Heart left ventricle (tissue), 16 donors: ENCODE data around the gene DUSP10. TPM values are rescaled to one million over a fixed set of nuclear protein-coding genes. Genes with fewer than 3 reads are reported as not detected.

Source experiments
- ATAC-seq, 4 donors: fragments of 200-7000 bp; cut with Tn5 transposase; one replicate each; pipeline ENCODE4 v1.9.1; 2020 to 2022; ENCODE audit warnings: moderate library complexity in 4 of 4, mild to moderate bottlenecking in 3 of 4, moderate number of reproducible peaks in 1 of 4
- DNase-seq, 5 donors: peaks; one replicate each; pipeline ENCODE4 v3.0.0-alpha.2; 2020
- H3K27ac ChIP-seq, 12 donors: fragments of 200-600 bp; sonication (generic) in 4 of 12; one replicate each; pipeline versions ENCODE4 v1.5.0 to v1.8.0; 2016 to 2022; ENCODE audit warnings: mild to moderate bottlenecking in 2 of 12
- H3K27me3 ChIP-seq, 9 donors: fragments of 200-600 bp; sonication (generic) in 2 of 9; one replicate each; pipeline versions ENCODE4 v1.5.1 to v1.8.0; 2016 to 2022; ENCODE audit warnings: mild to moderate bottlenecking in 3 of 9
- H3K36me3 ChIP-seq, 9 donors: fragments of 200-600 bp; sonication (generic) in 2 of 9; one replicate each; pipeline versions ENCODE4 v1.5.0 to v1.8.0; 2018 to 2022; ENCODE audit warnings: mild to moderate bottlenecking in 2 of 9
- H3K4me1 ChIP-seq, 12 donors: fragments of 200-600 bp; sonication (generic) in 4 of 12; one replicate each; pipeline versions ENCODE4 v1.5.0 to v1.8.0; 2016 to 2022; ENCODE audit warnings: mild to moderate bottlenecking in 3 of 12
- H3K4me3 ChIP-seq, 12 donors: fragments of 200-600 bp; sonication (generic) in 4 of 12; one replicate each; pipeline versions ENCODE4 v1.5.0 to v1.8.0; 2017 to 2022; ENCODE audit warnings: mild to moderate bottlenecking in 9 of 12, moderate library complexity in 4 of 12
- H3K9me3 ChIP-seq, 12 donors: fragments of 200-600 bp; sonication (generic) in 4 of 12; one replicate each; pipeline versions ENCODE4 v1.5.0 to v1.8.0; 2016 to 2022; ENCODE audit warnings: mild to moderate bottlenecking in 1 of 12
- CTCF ChIP-seq, 12 donors: fragments of 200-600 bp; sonication (generic) in 4 of 12; IDR thresholded peaks; one replicate each; pipeline versions ENCODE4 v1.5.0 to v1.8.0; 2018 to 2022; ENCODE audit warnings: antibody characterized with exemption in 12 of 12, mild to moderate bottlenecking in 5 of 12
- POLR2A ChIP-seq, 2 donors: fragments of 450-650 bp; IDR thresholded peaks; one replicate each; pipeline ENCODE4 v1.6.1; 2017; ENCODE audit warnings: antibody characterized with exemption in 2 of 2, mild to moderate bottlenecking in 2 of 2, moderate library complexity in 2 of 2
- WGBS, 4 donors: extraction: QIAGEN DNeasy Blood & Tissue Kit in 2 of 4; methylation state at CpG; one replicate each; pipeline versions ENCODE4 v1.1.5 to v1.1.7; 2013 to 2018; 5-methylcytosine and 5-hydroxymethylcytosine counted together
- intact Hi-C, 10 donors: fragments of 100-400 bp; cut with DNase I; formaldehyde crosslinking; loops; one replicate each; pipeline versions ENCODE4 v1.11.1 to v1.14.2; 2022
- polyA plus RNA-seq, 2 donors: library from polyadenylated mRNA; stranded (reverse); fragments of 200-250 nt; gene quantifications; one replicate each; pipeline ENCODE4 v1.2.3, GENCODE V29; 2013
- total RNA-seq, 9 donors: library from RNA; depleted of rRNA in 2 of 9; stranded (reverse); fragments of >200 nt in 2 of 9; fragmentation: NEBNext Ultra II Directional in 3 of 9; extraction: Animal tissue kit (Norgen Biotek cat#: 25700) in 3 of 9; gene quantifications; one replicate each; pipeline versions ENCODE4 v1.1.0 to v1.2.4, GENCODE V29; 2016 to 2023
- donor health status: ischemic (EF 13 %, LVEDD 7.1; RV severe dilation, severe dysfunction).
- donor health status: healthy with polysubstance abuse.
- donor health status: DM: no; HTN: yes; CAD: no.
- donor health status: DM: no; HTN: no; CAD: no.
- donor health status: ischemic (EF 25% LVEDD 6.9; RV normal size, moderate dysfunction).
- donor health status: ischemic (EF 25% LVEDD 5.7; RV mildly dilated, moderate dysfunction).
- donor health status: healthy.
- donor health status: DM: yes; HTN: yes; CAD: no.
- donor health status: ischemic (EF 35%, LVEDD 5.7; RV mildly dilated, moderate dysfunction).
- donor health status: nonischemic (EF 11% LVEDD 7.7; RV severe dilation, severe dysfunction).
- donor health status: DM: yes; HTN: yes; CAD: no.
- donor health status: PGD.
- donor health status: ischemic (EF 29% LVEDD 5.4; RV normal size, mild dysfunction).
- donor health status: nonischemic (EF 23%, LVEDD 6.1; RV moderate dilation, normal function).

The DUSP10 gene
- total and polyA plus RNA-seq, 11 donors: 2.2 to 7.1 (median 3.9) TPM

GRCh38 chr1:221742555-221743415 lies 896 bp upstream of the DUSP10 start:
- ATAC-seq (peak; percentile 30 to 88 (median 76)), DNase-seq (peak; percentile 88 to 96 (median 93))
- TF ChIP-seq CTCF (IDR thresholded peaks at IDR 0.05) (peak in 11 of 12 donors; percentile 7 to 61 (median 37)), POLR2A (IDR thresholded peaks at IDR 0.05) (no peak)
- H3K27me3 ChIP-seq: no peaks in the 10 kb centered on the region
- H3K9me3 ChIP-seq: no peaks in the 10 kb centered on the region
- H3K4me3 ChIP-seq: peak overlapping the region; percentile 25 to 90 (median 76)
- intact Hi-C loops: loop anchor here in 9 of 10 donors (2.0 to 10.0 kb wide), 14 partner anchors 102 to 870 kb away; no protein-coding TSS in a partner anchor
- peaks cover 0 to 29% (median 9%) of the 10 kb centered on the region in 12 donors for H3K4me1 ChIP-seq
- H3K27ac ChIP-seq: peak overlapping the region; percentile 95 to 100 (median 98)
- 0 to 1% (median 1%) methylated on average over 35 to 98 of the region's 98 CpGs for WGBS, 4 donors
- peaks cover 0 to 15% (median 0%) of the 10 kb centered on the region in 9 donors for H3K36me3 ChIP-seq

- Histone ChIP-seq H3K36me3 (peaks cover 0 to 22% (median 0%) of the 10 kb centered on the region in 9 donors), H3K4me1 (peaks cover 0 to 44% (median 11%) of the 10 kb centered on the region in 12 donors), H3K4me3 (peak overlapping the region; percentile 49 to 90 (median 76)), H3K27ac (peak overlapping the region in 10 of 12 donors; percentile 2 to 100 (median 98)), H3K27me3 (no peaks in the 10 kb centered on the region), H3K9me3 (no peaks in the 10 kb centered on the region)
- WGBS, 4 donors: 1 to 2% (median 1%) methylated on average over 34 to 36 of the region's 36 CpGs
- intact Hi-C loops: loop anchor here in 8 of 10 donors (5.0 to 10.0 kb wide), 13 partner anchors 104 to 869 kb away; no protein-coding TSS in a partner anchor
- no peak for TF ChIP-seq POLR2A (IDR thresholded peaks at IDR 0.05)
- TF ChIP-seq CTCF (IDR thresholded peaks at IDR 0.05): no peak
- ATAC-seq: peak in 2 of 4 donors; percentile 1 to 3
- DNase-seq: peak in 4 of 5 donors; percentile 25 to 49 (median 38)
Observed at GRCh38 chr1:221740993-221741702, 741 bp downstream of the DUSP10 start.

- Histone ChIP-seq H3K4me3 (peak overlapping the region; percentile 49 to 90 (median 76)), H3K27ac (peak overlapping the region in 6 of 12 donors; percentile 96 to 100 (median 98)), H3K36me3 (peaks cover 0 to 22% (median 0%) of the 10 kb centered on the region in 9 donors), H3K4me1 (peaks cover 0 to 51% (median 13%) of the 10 kb centered on the region in 12 donors), H3K27me3 (no peaks in the 10 kb centered on the region), H3K9me3 (no peaks in the 10 kb centered on the region)
- ATAC-seq (no peak), DNase-seq (no peak)
- intact Hi-C loops: loop anchor here in 8 of 10 donors (5.0 to 10.0 kb wide), 13 partner anchors 104 to 868 kb away; no protein-coding TSS in a partner anchor
- no peak for TF ChIP-seq POLR2A (IDR thresholded peaks at IDR 0.05)
- TF ChIP-seq CTCF (IDR thresholded peaks at IDR 0.05): no peak
- WGBS, 4 donors: 17 to 24% (median 19%) methylated on average over 11 of the region's 11 CpGs
Observed at GRCh38 chr1:221740369-221740992, 1.4 kb downstream of the DUSP10 start.
